NB4 (cell line): ENCODE data around the gene ACOT7.

Experiments used
- MYC ChIP-seq: IDR thresholded peaks from 2 replicates; pipeline ENCODE4 v1.6.1; 2011; ENCODE audit warnings: low read depth, low read length
- POLR2A ChIP-seq: IDR thresholded peaks from 2 replicates; pipeline ENCODE4 v1.6.1; 2011; ENCODE audit warnings: mild to moderate bottlenecking; ENCODE audit not compliant: insufficient read length; ENCODE audit errors: extremely low read depth
- TF ChIP-seq, protein P1 (sequence below): IDR thresholded peaks from one replicate; pipeline ENCODE4 v1.5.1; 2012; ENCODE audit warnings: low read depth, low read length
- TF ChIP-seq, protein P2 (sequence below): IDR thresholded peaks from 2 replicates; pipeline ENCODE4 v1.6.1; 2011; ENCODE audit warnings: low read depth, low read length

DNA sequence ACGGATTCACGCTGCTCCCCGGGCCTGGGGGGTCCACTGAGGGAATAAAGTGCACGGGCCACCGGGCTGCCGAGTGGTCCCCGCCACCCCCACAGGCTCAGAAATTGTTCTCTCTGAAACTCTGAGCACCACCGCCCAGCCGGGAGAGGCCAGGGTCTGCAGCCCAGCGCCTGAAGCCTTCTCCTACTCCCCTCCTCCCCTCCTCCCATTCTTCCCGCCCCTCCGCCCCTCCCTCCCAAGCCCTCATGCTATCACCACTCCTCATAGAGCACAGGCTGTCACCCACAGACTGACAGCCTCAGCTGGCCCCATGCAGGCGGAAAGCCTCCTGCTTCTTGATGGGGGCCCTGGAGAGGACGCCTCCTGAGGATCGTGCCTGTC is 132.0 kb downstream of the ACOT7 start:
- TF ChIP-seq, protein P1, sequence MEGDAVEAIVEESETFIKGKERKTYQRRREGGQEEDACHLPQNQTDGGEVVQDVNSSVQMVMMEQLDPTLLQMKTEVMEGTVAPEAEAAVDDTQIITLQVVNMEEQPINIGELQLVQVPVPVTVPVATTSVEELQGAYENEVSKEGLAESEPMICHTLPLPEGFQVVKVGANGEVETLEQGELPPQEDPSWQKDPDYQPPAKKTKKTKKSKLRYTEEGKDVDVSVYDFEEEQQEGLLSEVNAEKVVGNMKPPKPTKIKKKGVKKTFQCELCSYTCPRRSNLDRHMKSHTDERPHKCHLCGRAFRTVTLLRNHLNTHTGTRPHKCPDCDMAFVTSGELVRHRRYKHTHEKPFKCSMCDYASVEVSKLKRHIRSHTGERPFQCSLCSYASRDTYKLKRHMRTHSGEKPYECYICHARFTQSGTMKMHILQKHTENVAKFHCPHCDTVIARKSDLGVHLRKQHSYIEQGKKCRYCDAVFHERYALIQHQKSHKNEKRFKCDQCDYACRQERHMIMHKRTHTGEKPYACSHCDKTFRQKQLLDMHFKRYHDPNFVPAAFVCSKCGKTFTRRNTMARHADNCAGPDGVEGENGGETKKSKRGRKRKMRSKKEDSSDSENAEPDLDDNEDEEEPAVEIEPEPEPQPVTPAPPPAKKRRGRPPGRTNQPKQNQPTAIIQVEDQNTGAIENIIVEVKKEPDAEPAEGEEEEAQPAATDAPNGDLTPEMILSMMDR: no peak
- TF ChIP-seq POLR2A (no peak), MYC (no peak)
- TF ChIP-seq, protein P2, sequence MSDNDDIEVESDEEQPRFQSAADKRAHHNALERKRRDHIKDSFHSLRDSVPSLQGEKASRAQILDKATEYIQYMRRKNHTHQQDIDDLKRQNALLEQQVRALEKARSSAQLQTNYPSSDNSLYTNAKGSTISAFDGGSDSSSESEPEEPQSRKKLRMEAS: no peak
